HG02884 (cell line): Measurements from ENCODE around the gene KIF14.
"Not testable (repeated sequence)": the region's sequence is repeated elsewhere in the genome, so short reads cannot be mapped to it uniquely, and the experiment has no call there.

Source experiments
- ATAC-seq: cut with Tn5 transposase; IDR thresholded peaks from one replicate; pipeline ENCODE4 v1.9.1; 2021; ENCODE audit warnings: mild to moderate bottlenecking, moderate library complexity; ENCODE audit not compliant: unreplicated experiment

The KIF14 gene

DNA sequence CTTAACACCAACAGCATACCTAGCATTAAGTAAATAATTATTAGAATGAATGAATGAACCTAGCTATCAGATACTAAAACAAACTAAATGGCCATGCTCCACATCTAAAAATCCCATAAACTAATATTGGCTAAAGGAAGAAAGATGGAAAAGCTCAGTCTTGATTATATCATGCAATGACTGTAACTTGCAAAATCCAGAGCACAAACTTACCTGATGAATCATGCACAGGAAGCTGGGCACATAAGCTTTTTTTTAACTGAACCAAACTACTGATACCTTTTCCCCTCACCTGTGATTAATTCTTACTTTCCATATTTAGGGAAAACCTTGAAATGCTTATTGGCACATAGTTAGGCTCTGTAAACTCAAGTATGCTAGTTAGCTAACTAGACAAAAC, 70.2 kb downstream of the KIF14 start:
- no peak for ATAC-seq

DNA sequence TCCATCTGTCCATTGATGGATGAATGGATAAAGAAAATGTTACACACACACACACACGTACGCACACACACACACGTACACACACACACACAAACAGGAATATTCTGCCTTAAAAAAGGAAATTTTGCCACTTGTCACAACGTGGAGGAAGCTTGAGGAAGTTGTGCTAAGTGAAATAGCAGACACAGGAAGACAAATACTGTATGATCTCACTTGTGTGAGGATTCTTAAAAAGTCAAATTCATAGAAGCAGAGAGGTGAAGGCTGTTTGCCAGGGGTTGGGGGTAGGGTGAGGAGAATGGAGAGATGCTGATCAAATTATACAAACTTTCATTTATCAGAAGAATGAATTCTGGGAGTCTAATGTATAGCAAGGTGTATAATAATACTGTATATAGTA, 73.2 kb downstream of the KIF14 start:
- no peak for ATAC-seq

DNA sequence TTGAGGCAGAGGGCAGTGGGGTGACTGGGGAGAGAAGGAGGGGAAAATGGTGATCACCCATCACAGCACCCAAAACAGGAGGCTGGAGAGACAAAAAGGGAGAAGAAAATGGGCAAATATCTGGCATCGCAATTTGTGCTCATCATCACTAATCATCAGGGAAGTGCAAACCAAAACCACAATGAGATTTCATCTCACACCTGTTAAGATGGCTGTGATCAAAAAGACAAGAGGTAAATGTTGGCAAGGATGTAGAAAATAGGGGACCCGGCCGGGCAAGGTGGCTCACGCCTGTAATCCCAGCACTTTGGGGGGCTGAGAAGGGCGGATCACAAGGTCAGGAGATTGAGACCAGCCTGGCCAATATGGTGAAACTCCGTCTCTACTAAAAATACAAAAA, 74.0 kb downstream of the KIF14 start:
- ATAC-seq, result no peak

DNA sequence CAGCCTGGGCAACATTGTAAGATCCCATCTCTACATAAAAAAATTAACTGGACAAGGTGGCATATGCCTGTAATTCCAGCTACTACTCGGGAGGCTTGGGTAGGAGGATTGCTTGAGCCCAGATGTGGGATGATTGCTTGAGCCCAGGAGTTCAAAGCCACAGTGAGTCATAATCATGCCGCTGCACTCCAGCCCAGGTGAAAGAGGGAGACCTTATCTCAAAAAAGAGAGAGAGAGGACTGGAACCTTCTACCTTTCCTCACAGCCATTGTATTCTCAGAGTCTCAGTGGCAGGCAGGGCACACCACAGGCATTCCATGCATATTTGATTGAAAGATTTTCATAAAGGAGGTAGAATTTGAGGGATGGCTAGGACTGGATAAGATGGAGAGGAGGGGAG, 78.4 kb downstream of the KIF14 start:
- ATAC-seq, result no peak

DNA sequence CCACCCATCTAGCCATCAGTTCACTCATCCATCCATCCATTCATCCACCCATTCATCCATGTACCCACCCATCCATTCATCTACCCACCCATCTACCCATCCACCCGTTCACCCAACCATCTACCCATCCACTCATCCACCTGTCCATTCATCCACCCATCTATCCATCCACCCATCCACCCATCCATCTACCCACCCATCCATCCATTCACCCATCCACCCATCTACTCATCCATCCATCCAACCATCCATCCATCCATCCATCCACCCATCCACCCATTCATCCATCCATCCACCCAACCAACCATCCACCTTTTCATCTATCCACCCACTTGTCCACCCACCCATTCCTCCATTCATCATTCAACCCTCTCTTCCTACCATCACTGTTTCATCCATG, 80.3 kb downstream of the KIF14 start:
- no peak for ATAC-seq

DNA sequence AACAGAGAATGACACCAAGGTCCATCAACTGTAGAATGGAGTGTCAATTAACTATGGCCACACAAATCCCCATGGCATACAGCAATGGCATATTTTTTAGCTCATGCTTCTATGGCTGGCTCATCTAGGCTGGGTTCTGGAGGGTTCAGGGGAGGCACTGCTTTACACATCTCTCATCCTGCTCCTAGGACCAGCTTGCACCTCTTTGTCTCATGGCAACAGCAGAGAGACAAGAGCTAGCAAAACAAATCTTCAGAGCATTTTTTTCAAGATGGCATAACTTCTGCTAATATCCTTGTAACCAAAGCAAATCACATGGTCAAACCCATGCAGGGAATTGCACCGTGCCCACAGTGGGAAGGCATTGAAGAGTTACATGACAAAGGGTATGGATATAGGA, 82.4 kb downstream of the KIF14 start:
- no peak for ATAC-seq

DNA sequence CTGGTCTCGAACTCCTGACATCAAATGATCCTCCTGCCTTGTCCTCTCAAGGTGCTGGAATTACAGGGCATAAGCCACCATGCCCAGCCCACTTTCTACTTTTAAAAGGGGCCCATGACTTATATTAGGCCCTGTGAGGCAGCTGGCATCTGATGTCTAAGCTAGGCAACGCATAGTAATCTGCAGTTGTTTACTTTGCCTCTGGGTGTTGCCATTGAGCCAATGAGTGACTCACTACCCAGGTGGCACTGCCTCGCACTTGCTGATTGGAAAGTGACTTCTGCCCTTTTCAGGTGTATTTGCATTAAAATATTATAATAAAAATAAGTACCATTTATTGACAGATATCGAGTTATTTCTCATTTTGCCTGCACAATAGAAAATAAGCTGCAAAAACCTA, 84.9 kb downstream of the KIF14 start:
- no peak for ATAC-seq

DNA sequence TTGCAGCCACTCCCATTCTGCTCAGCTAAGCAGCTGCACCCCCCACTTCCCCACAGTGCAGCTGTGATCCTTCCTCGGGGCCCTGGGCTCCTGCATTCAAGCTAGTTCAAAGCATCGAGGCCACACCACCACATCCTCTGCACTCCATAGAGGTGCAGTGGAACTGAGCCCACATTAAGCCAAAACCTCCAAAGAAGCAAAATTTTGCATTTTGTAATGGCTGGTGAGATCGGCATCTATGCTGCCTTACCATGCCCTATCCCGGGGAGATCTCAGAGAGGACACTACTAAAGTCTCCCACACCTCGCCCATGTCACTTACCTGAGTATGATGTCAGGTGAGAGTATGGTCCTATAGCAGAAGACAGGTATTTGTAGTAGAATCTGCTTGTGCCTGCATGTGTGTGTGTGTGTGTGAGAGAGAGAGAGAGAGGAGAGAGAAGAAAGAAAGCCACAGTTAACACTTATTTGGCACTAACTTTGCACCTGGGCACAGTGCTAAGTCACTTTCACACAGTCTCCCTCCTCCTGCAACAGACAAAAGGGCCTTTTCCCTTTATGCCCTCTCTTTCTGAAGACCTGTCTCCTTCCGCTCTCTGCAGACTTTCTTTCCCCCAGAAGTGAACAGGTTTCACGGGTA, 89.8 kb downstream of the KIF14 start:
- ATAC-seq, result no peak

DNA sequence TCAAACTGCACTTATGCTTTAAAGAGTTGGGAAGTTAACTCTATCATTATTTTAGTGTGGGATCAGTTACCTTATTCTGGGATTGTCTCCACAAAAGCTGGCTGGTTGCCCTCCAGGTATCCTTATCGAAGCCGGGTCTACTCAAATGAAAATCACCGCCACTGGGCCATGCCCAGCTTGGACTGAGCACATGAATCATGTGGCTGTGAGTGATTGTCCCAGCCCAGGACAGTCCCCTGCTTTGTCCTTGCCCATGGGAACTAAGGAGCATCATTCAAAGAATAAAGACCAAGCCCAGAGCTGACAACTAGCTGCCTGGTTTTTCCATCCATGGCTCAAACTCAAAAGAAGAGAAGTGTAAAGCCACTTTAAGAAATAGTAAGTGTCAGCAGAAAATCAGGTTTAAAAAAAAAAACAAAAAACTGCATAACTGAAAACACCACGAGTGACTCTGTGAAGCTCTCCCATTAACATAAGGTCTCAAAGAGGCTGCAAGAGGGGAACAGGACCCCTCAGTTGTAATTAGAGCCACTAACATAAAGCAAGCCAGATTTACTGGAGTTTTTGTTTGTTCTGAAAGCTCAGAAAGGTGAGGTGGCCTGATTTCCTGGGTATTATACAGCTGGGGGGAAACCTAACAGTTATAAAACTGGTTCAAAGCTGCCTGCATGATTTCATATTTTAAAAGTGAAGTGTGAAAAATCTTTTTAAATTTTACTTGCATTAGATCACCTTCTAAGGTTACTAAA, 91.5 kb downstream of the KIF14 start:
- no peak for ATAC-seq

DNA sequence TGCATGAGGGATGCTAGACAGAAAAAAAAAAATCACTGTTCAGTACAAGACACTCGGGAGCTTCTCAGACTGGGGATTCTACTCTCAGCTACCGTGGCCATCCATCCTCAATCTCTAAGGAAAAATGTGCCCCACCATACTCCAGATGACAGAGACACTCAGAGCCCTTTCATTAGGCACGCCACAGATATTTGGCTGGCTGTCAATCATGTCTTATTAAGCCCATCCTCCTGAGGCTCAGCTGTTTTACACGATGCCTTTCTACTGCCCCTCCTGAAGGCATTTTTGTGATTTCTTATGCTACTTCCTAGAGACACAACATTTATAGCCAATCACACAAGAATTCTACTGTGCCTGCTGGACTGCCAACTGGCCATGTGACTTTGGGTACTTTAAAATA, 92.9 kb downstream of the KIF14 start:
- no peak for ATAC-seq

DNA sequence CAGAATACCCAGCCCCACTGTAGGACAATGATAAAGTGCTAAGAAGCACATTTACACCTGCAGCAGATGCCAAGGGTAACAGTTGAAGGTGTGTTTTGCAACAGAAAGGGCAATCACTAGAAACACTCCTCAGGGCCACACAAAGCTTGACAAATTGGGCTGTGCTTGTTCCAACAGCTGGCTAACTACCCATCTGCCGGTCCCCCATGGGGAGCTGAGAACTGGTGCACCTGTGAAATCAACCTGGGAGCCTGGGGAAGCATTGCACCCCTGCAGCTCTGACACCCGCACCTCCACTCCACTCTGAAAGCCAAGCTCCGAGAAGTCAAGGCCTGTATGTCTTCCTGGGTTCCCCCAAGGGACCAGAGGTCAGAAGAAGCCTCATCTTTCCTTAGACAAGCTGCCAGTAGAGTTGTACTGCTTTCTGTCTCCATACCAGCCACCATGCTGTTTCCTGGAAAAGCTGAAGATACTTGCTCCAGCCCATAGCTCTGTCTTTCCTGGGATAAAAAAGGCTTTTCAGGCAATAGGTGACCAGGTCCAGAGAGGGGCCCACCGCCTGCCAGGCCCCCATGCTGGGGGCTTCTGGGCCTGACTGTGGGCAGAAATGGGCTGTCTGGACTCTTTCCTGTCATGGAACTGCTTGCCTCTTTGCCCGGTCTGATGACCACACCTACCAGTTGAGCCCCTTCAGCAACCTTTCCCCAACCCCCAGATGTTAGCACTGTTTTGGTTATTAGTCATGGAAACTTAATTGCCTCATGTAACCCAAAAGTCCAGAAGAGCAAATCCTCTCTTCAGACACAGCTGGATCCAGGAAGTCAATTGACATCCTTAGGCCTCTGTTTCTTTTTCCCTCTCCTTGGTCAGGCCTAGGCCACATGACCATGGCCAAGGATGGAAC, 93.6 kb downstream of the KIF14 start:
- no peak for ATAC-seq

DNA sequence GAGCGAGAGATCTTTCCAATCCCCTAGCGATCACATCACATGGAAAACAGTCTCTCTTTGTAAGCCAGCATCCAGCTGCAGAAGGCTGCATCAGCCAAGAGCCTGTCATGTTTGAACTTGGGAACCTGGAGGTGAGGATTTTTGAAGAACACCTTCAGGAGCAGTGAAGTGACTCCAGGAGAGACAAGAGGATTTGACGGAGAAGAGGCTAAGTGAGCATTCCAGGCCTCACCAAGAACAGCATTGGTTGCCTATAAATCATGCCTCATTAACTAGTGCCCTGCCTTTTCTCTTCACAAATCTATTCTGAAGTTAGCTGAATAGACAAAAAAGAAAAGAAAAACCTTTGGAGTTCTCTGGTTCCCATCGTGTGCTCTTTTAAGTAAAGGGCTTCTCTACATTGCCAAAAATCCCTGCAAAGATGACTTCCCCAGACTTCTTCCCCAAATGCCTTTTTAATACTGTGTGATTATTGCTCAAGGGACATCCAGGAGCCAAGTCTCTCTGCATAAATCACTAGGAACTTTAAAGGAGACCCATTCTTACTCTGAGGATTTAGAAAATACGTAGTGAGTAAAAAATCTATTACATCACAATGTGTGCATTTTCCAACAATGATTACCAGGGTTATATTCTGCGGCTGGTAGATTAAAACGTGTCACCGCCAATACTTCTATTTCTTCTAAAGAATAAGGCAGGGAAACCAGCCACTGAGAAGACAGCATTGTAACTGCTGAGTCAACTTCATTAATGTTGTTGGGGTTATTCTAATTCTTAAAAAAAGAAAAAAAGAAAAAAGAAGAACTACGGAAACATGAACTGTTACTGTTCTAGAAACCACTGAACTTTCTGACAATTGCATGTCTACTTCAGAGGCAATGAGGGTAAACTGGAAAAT, 95.2 kb downstream of the KIF14 start:
- ATAC-seq, result no peak

DNA sequence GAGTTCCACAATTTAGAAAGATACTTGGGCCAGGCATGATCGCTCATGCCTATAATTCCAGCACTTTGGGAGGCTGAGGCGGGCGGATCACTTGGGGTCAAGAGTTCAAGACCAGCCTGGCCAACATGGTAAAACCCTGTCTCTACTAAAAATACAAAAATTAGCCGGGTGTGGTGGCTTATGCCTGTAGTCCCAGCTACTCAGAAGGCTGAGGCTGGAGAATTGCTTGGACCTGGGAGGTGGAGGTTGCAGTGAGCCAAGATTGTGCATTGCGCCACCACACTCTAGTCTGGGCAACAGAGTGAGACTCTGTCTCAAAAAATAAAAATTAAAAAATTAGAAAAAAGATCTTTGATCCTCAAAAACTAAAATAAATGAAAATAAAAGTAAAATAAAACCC, 96.0 kb downstream of the KIF14 start:
- ATAC-seq, result not testable (repeated sequence)

DNA sequence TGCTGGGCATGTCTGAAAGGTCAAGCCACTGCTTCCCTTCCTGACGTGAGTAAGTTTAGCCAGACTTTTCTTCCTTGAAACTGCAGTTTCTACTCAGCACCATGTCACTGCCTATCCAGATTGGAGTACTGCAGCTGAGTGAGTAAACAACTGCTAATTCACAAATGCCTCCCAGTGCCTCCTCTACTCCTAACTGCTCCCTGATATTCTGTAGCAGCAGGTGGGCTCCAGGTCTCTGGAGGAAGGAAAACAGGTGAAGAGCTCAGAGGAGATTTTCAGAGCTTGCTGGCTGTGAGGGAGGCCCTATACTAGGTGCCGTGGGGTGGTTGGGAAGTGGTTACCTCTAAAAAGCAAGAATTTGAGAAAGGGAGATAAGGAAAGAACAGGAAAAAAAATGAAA, 96.5 kb downstream of the KIF14 start:
- no peak for ATAC-seq

DNA sequence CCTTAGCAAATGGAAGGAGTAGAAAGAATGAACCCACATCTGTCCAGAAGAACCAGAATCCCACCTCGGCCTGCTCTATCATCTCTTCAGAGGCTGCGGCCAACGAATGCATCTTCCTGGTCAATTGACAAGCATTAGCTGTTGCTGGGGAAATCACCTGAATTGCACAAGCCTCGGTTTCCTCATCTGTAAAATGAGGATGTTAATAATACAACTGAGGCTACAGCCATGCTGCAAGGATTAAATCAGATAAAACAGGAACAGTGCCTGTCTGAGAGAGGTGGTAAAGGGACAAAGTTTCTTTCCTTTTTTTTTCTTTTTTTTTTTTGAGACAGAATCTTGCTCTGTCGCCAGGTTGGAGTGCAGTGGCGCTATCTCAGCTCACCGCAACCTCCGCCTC, 99.8 kb downstream of the KIF14 start:
- ATAC-seq, result no peak

DNA sequence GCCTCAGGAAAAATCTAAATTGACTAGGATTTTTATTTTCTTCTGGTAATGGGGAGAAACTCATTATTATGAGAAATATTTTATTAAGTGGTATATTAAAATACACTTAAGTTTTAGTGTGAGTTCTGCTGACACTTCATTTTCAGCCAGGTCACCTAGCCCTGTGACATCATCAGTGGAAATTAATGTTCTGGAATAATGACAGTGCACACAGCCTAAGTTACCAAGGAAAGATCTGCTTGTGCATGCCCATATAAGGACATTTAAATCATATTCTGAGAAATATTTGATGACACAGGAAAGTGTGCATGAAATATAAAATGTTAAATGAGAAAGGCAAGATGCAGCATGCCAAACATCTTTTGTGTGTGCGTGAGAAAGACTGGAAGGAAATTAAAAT, 102.0 kb downstream of the KIF14 start:
- ATAC-seq, result no peak

DNA sequence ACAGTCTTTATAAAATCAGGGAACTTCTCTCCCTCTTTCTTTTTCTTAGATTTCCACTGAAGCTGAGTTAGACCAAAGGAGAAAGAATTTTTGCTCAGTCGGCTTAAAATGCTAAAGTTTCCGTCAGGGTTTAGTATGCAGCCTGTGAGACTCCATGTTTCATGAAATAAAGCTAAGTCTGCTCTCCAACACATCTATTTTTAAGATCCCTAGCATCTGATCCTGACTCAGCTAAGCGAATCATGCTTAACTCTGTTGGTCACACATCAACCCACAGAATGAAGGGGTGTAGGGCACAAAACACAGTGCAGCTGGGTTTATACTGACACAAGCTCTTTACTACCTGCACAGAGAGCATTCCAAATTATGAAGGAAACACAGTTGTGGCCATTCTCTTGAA, 108.4 kb downstream of the KIF14 start:
- ATAC-seq, result no peak

DNA sequence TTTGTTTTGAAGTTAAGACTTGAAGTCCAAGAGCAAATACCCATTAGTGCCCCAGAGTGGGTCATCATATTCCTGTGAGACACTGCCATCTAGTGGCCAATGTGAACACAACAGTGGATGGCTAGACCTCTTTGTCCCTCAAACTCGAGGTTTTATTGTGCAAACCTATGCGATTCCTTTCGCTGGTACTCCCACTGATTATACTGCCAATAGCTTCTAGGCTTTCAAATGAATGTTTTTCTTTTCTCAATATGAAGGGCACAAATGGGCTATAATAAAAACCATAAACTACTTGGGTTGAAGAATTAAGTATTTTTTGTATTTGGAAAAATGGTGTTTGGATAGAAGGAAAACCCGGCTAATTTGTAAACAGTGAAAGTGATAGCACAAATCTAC, 110.3 kb downstream of the KIF14 start:
- peak; percentile 79 for ATAC-seq

DNA sequence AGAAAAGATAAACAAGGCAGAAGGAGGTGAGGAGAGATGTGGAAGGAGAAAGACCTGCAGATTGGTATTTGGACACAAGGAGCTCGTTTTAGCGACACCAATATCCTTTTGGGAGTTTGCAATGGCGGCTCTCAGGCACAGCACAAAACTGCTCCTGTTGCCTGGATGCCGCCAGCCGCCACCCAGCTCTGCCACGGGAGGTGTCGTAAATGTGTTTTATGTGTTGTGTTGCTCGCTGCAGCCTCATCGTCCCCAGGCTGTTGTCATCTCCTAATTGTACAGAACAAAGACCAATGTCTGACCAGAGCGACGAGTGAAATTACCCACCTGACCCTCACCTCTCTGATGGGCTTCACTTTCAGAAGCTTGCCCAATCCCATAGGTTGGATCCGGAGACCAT, 114.1 kb downstream of the KIF14 start:
- no peak for ATAC-seq

DNA sequence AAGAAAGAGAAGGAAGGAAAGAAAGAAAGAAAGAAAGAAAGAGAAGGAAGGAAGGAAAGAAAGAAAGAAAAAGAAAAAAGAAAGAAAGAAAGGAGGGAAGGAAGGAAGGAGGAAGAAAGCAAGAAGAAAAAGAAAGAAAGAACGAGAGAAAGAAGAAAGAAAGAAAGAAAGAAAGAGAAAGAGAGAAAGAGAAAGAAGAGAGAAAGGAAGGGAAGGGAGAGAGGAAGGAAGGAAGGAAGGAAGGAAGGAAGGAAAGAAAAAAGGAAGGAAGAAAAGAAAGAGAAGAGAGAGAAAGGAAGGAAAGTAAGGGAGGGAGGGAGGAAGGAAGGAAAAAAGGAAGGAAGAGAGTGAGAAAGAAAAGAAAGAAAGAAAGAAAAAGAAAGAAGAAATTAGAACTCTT, 115.3 kb downstream of the KIF14 start:
- ATAC-seq, result no peak
